ENCODE data around the gene RAD9A.

RAD9A gene

DNA sequence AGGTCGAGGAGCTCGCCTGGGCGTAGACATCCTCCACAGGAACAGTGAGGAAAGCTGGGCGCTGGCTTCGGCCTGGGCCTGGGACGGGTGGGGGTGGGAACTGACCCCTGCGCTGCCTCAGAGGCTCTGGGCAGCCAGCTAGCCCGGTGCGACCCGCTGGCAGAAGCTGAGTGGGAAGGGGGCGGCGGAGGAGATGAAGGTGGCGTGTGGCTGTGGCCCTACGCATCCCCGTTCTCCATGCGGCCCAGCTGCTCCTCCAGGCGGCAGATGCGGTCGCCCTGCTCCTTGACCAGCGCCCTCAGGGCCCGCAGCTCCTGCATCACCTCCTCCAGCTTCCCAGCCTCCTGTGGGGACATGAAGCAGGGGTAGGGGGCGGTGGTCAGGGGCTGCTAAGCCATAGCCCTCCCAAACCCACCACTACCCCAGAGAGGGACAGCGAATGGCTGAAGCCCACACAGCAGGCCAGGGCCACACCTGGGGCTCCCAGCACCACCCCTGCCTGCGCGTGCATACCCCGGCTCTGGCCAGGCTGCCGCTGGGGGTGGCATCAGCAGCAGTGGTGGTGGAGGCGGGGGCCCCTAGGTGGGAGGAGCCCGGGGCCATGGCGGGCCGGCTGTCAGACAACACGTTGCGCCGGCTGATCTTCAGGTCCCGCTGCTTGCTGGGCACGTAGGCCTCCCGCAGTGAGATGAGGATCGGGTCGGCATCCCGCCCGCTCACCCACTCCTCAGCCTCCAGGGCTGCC, 46.5 kb downstream of the RAD9A start:
- H3K4me1 ChIP-seq (ENCODE audit: insufficient read depth, low read length) = peaks cover 7% of the 10 kb centered on the region
- H3K36me3 ChIP-seq (ENCODE audit: insufficient read depth, low read length) = peaks cover 43% of the 10 kb centered on the region
- no peaks in the 10 kb centered on the region for H3K9me3 ChIP-seq (ENCODE audit: low read length)
- no peak overlapping the region for H2AFZ ChIP-seq (ENCODE audit: low read depth, low read length)
- H3K27me3 ChIP-seq (ENCODE audit: insufficient read depth, low read length) = no peaks in the 10 kb centered on the region
- H3K4me3 ChIP-seq (ENCODE audit: low read length) = no peak overlapping the region

DNA sequence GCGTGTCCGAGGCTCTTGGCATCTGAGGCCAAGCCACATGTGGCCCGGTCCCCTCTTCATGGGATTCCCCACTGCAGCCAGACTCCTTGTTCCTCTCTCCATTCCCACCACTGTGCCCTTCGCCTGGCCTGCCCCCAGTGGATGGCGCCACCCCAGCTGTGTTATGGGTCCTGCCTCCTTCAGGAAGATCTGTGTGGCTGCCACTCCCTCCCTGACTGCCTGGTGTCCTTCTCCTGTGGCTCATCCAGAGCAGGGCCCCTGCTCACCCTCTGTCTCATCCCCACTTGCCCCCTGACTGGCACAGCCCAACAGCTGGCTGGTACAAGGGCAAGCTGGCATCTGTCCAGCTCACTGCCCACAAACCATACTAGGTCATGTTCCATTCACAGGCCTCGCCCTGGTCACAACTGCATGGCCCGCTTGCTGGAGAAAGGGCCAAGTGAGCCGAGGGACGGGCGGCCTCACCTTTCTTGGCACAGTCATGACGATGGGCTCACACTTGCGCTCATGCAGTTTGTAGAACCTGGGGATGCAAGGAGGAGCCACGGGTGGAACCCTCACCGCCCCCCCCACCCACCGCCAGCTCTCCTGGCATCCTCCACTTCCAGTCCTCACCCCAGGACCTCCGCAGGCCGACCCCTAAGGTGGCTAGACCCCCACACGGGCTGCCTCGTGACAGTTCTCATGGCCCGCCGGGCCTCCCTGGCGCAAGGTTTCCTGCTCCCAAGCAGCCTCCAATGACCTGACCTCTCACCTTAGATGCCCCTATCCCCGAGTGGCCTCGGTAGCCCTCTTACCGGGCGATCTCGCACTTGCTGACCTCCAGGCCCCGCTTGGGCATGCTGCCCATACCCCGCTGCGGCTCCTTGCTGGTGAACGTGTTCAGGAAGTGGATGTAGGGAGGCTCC, 47.8 kb downstream of the RAD9A start:
- peaks cover 7% of the 10 kb centered on the region for H3K4me1 ChIP-seq (ENCODE audit: insufficient read depth, low read length)
- H3K9me3 ChIP-seq (ENCODE audit: low read length) = no peaks in the 10 kb centered on the region
- H3K4me3 ChIP-seq (ENCODE audit: low read length) = no peak overlapping the region
- H3K27me3 ChIP-seq (ENCODE audit: insufficient read depth, low read length) = no peaks in the 10 kb centered on the region
- H3K36me3 ChIP-seq (ENCODE audit: insufficient read depth, low read length) = peaks cover 32% of the 10 kb centered on the region
- no peak overlapping the region for H2AFZ ChIP-seq (ENCODE audit: low read depth, low read length)

GRCh38 chr11:67440229-67441097, 48.7 kb downstream of the RAD9A start:
- no peak overlapping the region for H3K4me3 ChIP-seq (ENCODE audit: low read length)
- peaks cover 7% of the 10 kb centered on the region for H3K4me1 ChIP-seq (ENCODE audit: insufficient read depth, low read length)
- peaks cover 27% of the 10 kb centered on the region for H3K36me3 ChIP-seq (ENCODE audit: insufficient read depth, low read length)
- H3K27me3 ChIP-seq (ENCODE audit: insufficient read depth, low read length) = no peaks in the 10 kb centered on the region
- H2AFZ ChIP-seq (ENCODE audit: low read depth, low read length) = no peak overlapping the region
- no peaks in the 10 kb centered on the region for H3K9me3 ChIP-seq (ENCODE audit: low read length)

GRCh38 chr11:67441098-67441563, 49.3 kb downstream of the RAD9A start:
- no peak overlapping the region for H3K4me3 ChIP-seq (ENCODE audit: low read length)
- H3K9me3 ChIP-seq (ENCODE audit: low read length) = no peaks in the 10 kb centered on the region
- peaks cover 21% of the 10 kb centered on the region for H3K36me3 ChIP-seq (ENCODE audit: insufficient read depth, low read length)
- H2AFZ ChIP-seq (ENCODE audit: low read depth, low read length) = no peak overlapping the region
- H3K27me3 ChIP-seq (ENCODE audit: insufficient read depth, low read length) = no peaks in the 10 kb centered on the region
- H3K4me1 ChIP-seq (ENCODE audit: insufficient read depth, low read length) = peaks cover 7% of the 10 kb centered on the region

- Histone ChIP-seq H3K4me1 (ENCODE audit: insufficient read depth, low read length) (peaks cover 7% of the 10 kb centered on the region), H3K4me3 (ENCODE audit: low read length) (no peak overlapping the region), H3K36me3 (ENCODE audit: insufficient read depth, low read length) (peaks cover 18% of the 10 kb centered on the region), H2AFZ (ENCODE audit: low read depth, low read length) (no peak overlapping the region), H3K27me3 (ENCODE audit: insufficient read depth, low read length) (no peaks in the 10 kb centered on the region), H3K9me3 (ENCODE audit: low read length) (no peaks in the 10 kb centered on the region)
Measured at GRCh38 chr11:67441731-67442351, 50.1 kb downstream of the RAD9A start.

DNA sequence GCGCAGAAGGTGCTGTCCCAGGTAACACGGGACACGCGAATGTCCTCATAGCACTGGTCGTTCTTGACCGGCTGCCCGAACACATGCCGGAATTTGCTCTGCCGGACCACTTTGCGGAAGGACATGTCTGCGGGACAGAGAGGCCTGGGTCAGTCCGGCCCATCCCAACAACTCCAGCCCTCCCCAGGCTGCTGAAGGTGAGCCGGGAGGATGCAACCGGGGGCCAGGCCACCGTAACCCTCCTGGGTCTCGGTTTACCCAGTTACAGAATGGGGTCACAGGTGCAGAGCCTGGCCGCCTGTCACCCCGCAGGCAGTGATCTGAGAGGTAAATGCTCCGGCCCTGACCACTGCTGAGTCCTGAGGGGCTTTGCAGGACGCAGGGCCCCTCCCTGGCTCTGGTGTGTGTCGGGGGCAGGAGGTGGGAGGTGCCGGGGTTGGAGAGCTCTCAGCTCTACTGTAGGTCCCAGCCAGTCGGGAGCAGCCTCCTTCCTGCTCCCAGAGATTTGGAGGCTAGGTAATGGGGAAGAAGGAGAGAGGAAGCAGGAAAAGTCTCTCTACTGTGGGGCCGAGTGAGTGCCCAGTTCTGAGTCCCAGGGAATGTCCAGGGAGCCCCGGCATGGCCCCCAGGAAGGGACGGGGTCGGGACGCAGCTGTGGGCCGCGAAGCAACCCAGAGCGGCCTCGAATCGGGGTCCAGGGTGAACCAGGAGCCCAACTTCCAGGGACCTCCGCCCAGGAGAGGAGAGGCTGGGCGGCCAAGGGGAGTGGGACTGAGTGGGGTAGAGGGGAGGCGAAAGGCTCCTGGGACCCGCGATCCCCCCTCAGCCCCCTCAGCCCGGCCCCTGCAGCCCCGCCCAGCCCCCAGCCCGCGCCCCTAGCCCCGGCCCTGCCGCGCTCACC, 51.0 kb downstream of the RAD9A start:
- Histone ChIP-seq H3K27me3 (ENCODE audit: insufficient read depth, low read length) (no peaks in the 10 kb centered on the region), H3K4me3 (ENCODE audit: low read length) (peak overlapping the region; percentile 77), H3K4me1 (ENCODE audit: insufficient read depth, low read length) (peaks cover 7% of the 10 kb centered on the region), H3K36me3 (ENCODE audit: insufficient read depth, low read length) (peaks cover 18% of the 10 kb centered on the region), H3K9me3 (ENCODE audit: low read length) (no peaks in the 10 kb centered on the region), H2AFZ (ENCODE audit: low read depth, low read length) (peak overlapping the region; percentile 69)

DNA sequence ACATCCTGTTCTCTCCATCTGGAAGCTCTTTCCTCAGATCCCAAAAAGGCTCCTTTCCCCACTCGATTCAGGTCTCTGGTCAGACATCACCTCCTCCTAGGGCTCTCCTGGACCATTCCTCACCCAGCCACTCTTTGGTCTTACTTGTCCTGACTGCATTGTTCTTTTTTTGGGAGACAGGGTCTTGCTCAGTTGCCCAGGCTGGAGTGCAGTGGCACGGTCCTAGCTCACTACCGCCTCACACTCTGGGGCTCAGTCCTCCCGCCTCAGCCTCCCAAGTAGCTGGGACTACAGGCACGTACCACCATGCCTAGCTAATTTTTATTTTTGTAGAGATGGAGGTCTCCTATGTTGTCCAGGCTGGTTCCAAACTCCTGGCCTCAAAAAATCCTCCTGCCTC, 53.7 kb downstream of the RAD9A start:
- H3K9me3 ChIP-seq (ENCODE audit: low read length) = no peaks in the 10 kb centered on the region

More for the DNA sequence above, 53.7 kb downstream of the RAD9A start:
- Histone ChIP-seq H3K4me1 (ENCODE audit: insufficient read depth, low read length) (peaks cover 8% of the 10 kb centered on the region), H3K27me3 (ENCODE audit: insufficient read depth, low read length) (no peaks in the 10 kb centered on the region), H3K36me3 (ENCODE audit: insufficient read depth, low read length) (peaks cover 7% of the 10 kb centered on the region), H3K4me3 (ENCODE audit: low read length) (no peak overlapping the region), H2AFZ (ENCODE audit: low read depth, low read length) (no peak overlapping the region)

All from neuron (in vitro differentiated cells).